HEK293T (cell line): ENCODE results near the gene MAGI2.

Source experiments
- ARNT ChIP-seq: fragments of 450-650 bp; IDR thresholded peaks from 2 replicates; pipeline ENCODE4 v1.6.1; 2017; ENCODE audit warnings: mild to moderate bottlenecking
- BHLHE40 ChIP-seq: fragments of 450-650 bp; IDR thresholded peaks from 2 replicates; pipeline ENCODE4 v1.6.1; 2016; ENCODE audit warnings: mild to moderate bottlenecking, moderate library complexity, borderline replicate concordance
- CTBP1 ChIP-seq: fragments of 450-650 bp; IDR thresholded peaks from 2 replicates; pipeline ENCODE4 v1.6.1; 2016; ENCODE audit warnings: borderline replicate concordance
- ELF4 ChIP-seq: fragments of 450-650 bp; IDR thresholded peaks from 2 replicates; pipeline ENCODE4 v1.6.1; 2017; ENCODE audit warnings: antibody characterized with exemption
- FOXA1 ChIP-seq: fragments of 450-650 bp; IDR thresholded peaks from 2 replicates; pipeline ENCODE4 v1.6.1; 2016; ENCODE audit warnings: mild to moderate bottlenecking
- FOXK2 ChIP-seq: fragments of 450-650 bp; IDR thresholded peaks from 2 replicates; pipeline ENCODE4 v1.6.1; 2016; ENCODE audit warnings: mild to moderate bottlenecking
- FOXM1 ChIP-seq: fragments of 450-650 bp; IDR thresholded peaks from 2 replicates; pipeline ENCODE4 v1.6.1; 2017; ENCODE audit warnings: mild to moderate bottlenecking, borderline replicate concordance
- HDGF ChIP-seq: fragments of 450-650 bp; IDR thresholded peaks from 2 replicates; pipeline ENCODE4 v1.6.1; 2017; ENCODE audit warnings: antibody characterized with exemption, borderline replicate concordance
- NFRKB ChIP-seq: fragments of 450-650 bp; IDR thresholded peaks from 2 replicates; pipeline ENCODE4 v1.6.1; 2016; ENCODE audit warnings: mild to moderate bottlenecking, moderate library complexity
- SP1 ChIP-seq: fragments of 450-650 bp; IDR thresholded peaks from 2 replicates; pipeline ENCODE4 v1.6.1; 2017
- SUZ12 ChIP-seq: fragments of 450-650 bp; IDR thresholded peaks from 2 replicates; pipeline ENCODE4 v1.6.1; 2016; ENCODE audit warnings: mild to moderate bottlenecking
- TARDBP ChIP-seq: fragments of 450-650 bp; IDR thresholded peaks from 2 replicates; pipeline ENCODE4 v1.6.1; 2016
- TF ChIP-seq, protein P1 (sequence below): fragments of 450-650 bp; IDR thresholded peaks from 2 replicates; pipeline ENCODE4 v1.6.1; 2016

DNA sequence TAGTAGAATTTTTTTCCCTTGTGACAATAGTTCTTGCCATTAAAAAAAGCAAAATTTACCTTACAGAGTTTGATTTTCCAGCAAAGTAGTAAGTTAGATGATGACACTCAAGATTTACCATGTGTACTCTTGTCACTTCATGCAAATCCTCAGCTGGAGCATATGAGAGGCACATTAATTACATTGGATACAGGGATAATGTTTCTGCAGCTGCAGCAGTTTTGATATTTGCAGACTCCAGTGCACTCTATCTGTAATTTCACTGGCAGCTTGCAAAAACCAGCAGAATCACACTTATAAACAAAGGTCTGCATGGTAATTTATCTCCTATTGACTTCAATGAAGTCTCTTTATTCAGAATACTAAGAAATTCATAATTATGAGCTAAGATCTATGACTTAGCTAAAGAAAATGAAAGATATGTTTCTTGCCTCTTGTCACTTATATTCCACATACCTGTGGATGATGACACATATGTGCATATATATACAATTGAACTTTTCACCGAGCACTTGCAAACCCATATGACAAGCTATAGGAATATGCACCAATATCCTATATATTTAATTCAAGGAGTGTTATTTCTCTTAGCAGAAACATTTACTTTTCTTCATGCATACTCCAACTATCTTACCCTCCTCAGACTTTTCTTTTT, 1124.3 kb downstream of the MAGI2 start:
- TF ChIP-seq HDGF: no peak
- no peak for TF ChIP-seq SP1
- TF ChIP-seq FOXM1: no peak
- no peak for TF ChIP-seq NFRKB
- TF ChIP-seq, protein P1, sequence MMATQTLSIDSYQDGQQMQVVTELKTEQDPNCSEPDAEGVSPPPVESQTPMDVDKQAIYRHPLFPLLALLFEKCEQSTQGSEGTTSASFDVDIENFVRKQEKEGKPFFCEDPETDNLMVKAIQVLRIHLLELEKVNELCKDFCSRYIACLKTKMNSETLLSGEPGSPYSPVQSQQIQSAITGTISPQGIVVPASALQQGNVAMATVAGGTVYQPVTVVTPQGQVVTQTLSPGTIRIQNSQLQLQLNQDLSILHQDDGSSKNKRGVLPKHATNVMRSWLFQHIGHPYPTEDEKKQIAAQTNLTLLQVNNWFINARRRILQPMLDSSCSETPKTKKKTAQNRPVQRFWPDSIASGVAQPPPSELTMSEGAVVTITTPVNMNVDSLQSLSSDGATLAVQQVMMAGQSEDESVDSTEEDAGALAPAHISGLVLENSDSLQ: no peak
- TF ChIP-seq ARNT: no peak
- no peak for TF ChIP-seq FOXA1
- TF ChIP-seq SUZ12: no peak
- TF ChIP-seq FOXK2: no peak
- no peak for TF ChIP-seq CTBP1
- TF ChIP-seq BHLHE40: no peak
- no peak for TF ChIP-seq TARDBP
- TF ChIP-seq ELF4: no peak
